ENCODE results near the gene MXD3.

GRCh38 chr5:177311392-177311722 is 341 bp downstream of the MXD3 start:
- TF ChIP-seq CTCF (conservative IDR thresholded peaks at IDR 0.05; ENCODE audit: low read depth, low read length) (no peak), FOS (IDR thresholded peaks at IDR 0.05; ENCODE audit: low read depth, low read length) (no peak), BHLHE40 (IDR thresholded peaks at IDR 0.05; ENCODE audit: low read depth, low read length) (no peak), MXI1 (IDR thresholded peaks at IDR 0.05; ENCODE audit: borderline replicate concordance, low read depth, low read length) (no peak), POLR2A (IDR thresholded peaks at IDR 0.05; ENCODE audit: low read depth, low read length) (no peak), USF2 (IDR thresholded peaks at IDR 0.05; ENCODE audit: low read depth, low read length) (no peak), ELK1 (IDR thresholded peaks at IDR 0.05; ENCODE audit: borderline replicate concordance, low read depth, low read length) (no peak)
